ENCODE results near the gene LARGE1.

LARGE1 gene

DNA sequence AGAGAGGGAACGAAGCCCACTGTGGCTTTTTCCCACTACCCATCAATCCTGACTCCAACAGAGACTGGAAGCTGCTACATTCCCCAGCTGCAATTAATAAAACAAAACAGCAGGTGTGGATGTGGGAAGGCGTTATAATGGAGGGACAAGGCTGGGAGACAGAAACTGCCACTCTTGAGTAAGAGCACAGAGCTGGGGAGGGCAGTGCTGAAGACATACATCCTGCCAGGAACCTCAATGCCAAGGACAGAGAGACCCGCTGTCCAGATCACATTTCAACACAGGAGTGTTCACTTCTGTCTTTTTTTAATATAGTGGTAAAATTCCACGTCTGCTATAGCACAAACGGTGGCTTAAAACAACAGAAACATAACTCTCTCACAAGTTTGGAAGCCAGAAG is 94.5 kb downstream of the LARGE1 start:
- H3K27ac ChIP-seq (ENCODE audit: low read depth, low read length), result no peak overlapping the region
- peaks cover 47% of the 10 kb centered on the region for H3K4me1 ChIP-seq (ENCODE audit: control insufficient read depth, insufficient read depth, low read length)
- no peak overlapping the region for H3K4me3 ChIP-seq (ENCODE audit: low read depth, low read length)
- no peak overlapping the region for H3K9ac ChIP-seq (ENCODE audit: low read depth, low read length)
- H3K36me3 ChIP-seq (ENCODE audit: control insufficient read depth, insufficient read depth, low read length), result no peaks in the 10 kb centered on the region
- no peaks in the 10 kb centered on the region for H3K27me3 ChIP-seq (ENCODE audit: control insufficient read depth, insufficient read depth, low read length)
- no peaks in the 10 kb centered on the region for H3K9me3 ChIP-seq (ENCODE audit: control insufficient read depth, insufficient read depth, low read length)

- Histone ChIP-seq H3K27me3 (ENCODE audit: control insufficient read depth, insufficient read depth, low read length) (no peaks in the 10 kb centered on the region), H3K27ac (ENCODE audit: low read depth, low read length) (no peak overlapping the region), H3K4me3 (ENCODE audit: low read depth, low read length) (no peak overlapping the region), H3K9me3 (ENCODE audit: control insufficient read depth, insufficient read depth, low read length) (no peaks in the 10 kb centered on the region), H3K36me3 (ENCODE audit: control insufficient read depth, insufficient read depth, low read length) (no peaks in the 10 kb centered on the region), H3K4me1 (ENCODE audit: control insufficient read depth, insufficient read depth, low read length) (peaks cover 33% of the 10 kb centered on the region), H3K9ac (ENCODE audit: low read depth, low read length) (no peak overlapping the region)
Measured at GRCh38 chr22:33823552-33823951, 96.7 kb downstream of the LARGE1 start.

GRCh38 chr22:33821290-33821689 is 99.0 kb downstream of the LARGE1 start:
- Histone ChIP-seq H3K9ac (ENCODE audit: low read depth, low read length) (no peak overlapping the region), H3K9me3 (ENCODE audit: control insufficient read depth, insufficient read depth, low read length) (no peaks in the 10 kb centered on the region), H3K27me3 (ENCODE audit: control insufficient read depth, insufficient read depth, low read length) (no peaks in the 10 kb centered on the region), H3K4me1 (ENCODE audit: control insufficient read depth, insufficient read depth, low read length) (peaks cover 33% of the 10 kb centered on the region), H3K36me3 (ENCODE audit: control insufficient read depth, insufficient read depth, low read length) (no peaks in the 10 kb centered on the region), H3K27ac (ENCODE audit: low read depth, low read length) (no peak overlapping the region), H3K4me3 (ENCODE audit: low read depth, low read length) (no peak overlapping the region)

DNA sequence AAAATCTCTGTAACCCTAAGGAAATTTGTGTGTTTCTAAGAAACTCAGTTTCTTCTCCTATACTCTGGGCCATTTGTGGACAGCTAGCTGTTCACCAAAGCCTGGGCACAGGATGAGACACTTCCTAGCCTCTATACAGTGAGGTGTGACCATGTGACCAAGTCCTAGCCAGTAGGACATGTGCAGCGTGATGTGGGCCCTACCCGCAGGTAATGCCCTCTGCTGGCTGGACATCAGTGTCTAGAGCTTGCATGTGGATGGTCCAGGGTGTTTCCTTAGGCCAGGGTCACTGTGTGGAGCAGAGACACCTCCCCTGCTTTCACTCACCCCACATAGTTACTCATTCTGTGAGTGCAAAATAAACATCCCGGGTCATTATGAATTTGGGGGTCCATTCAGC is 100.5 kb downstream of the LARGE1 start:
- Histone ChIP-seq H3K36me3 (ENCODE audit: control insufficient read depth, insufficient read depth, low read length) (no peaks in the 10 kb centered on the region), H3K9ac (ENCODE audit: low read depth, low read length) (no peak overlapping the region), H3K4me3 (ENCODE audit: low read depth, low read length) (no peak overlapping the region), H3K27me3 (ENCODE audit: control insufficient read depth, insufficient read depth, low read length) (no peaks in the 10 kb centered on the region), H3K27ac (ENCODE audit: low read depth, low read length) (no peak overlapping the region), H3K4me1 (ENCODE audit: control insufficient read depth, insufficient read depth, low read length) (peaks cover 22% of the 10 kb centered on the region), H3K9me3 (ENCODE audit: control insufficient read depth, insufficient read depth, low read length) (no peaks in the 10 kb centered on the region)

- H3K9ac ChIP-seq (ENCODE audit: low read depth, low read length), result no peak overlapping the region
- H3K4me1 ChIP-seq (ENCODE audit: control insufficient read depth, insufficient read depth, low read length), result peaks cover 17% of the 10 kb centered on the region
- no peak overlapping the region for H3K4me3 ChIP-seq (ENCODE audit: low read depth, low read length)
- no peaks in the 10 kb centered on the region for H3K9me3 ChIP-seq (ENCODE audit: control insufficient read depth, insufficient read depth, low read length)
- no peak overlapping the region for H3K27ac ChIP-seq (ENCODE audit: low read depth, low read length)
- no peaks in the 10 kb centered on the region for H3K27me3 ChIP-seq (ENCODE audit: control insufficient read depth, insufficient read depth, low read length)
- no peaks in the 10 kb centered on the region; the same call in 1 of the 2 replicates for H3K36me3 ChIP-seq (ENCODE audit: control insufficient read depth, insufficient read depth, low read length)
Measured at GRCh38 chr22:33817512-33818127, 102.7 kb downstream of the LARGE1 start.

GRCh38 chr22:33812360-33812977 is 107.8 kb downstream of the LARGE1 start:
- no peaks in the 10 kb centered on the region for H3K27me3 ChIP-seq (ENCODE audit: control insufficient read depth, insufficient read depth, low read length)
- no peak overlapping the region for H3K4me3 ChIP-seq (ENCODE audit: low read depth, low read length)
- H3K27ac ChIP-seq (ENCODE audit: low read depth, low read length), result peak overlapping the region; percentile 16

GRCh38 chr22:33811686-33812085 is 108.6 kb downstream of the LARGE1 start:
- peaks cover 29% of the 10 kb centered on the region for H3K4me1 ChIP-seq (ENCODE audit: control insufficient read depth, insufficient read depth, low read length)
- no peak overlapping the region for H3K9ac ChIP-seq (ENCODE audit: low read depth, low read length)
- H3K27me3 ChIP-seq (ENCODE audit: control insufficient read depth, insufficient read depth, low read length), result no peaks in the 10 kb centered on the region
- H3K27ac ChIP-seq (ENCODE audit: low read depth, low read length), result peak overlapping the region; percentile 16
- no peak overlapping the region for H3K4me3 ChIP-seq (ENCODE audit: low read depth, low read length)
- H3K36me3 ChIP-seq (ENCODE audit: control insufficient read depth, insufficient read depth, low read length), result no peaks in the 10 kb centered on the region; the same call in 1 of the 2 replicates
- no peaks in the 10 kb centered on the region for H3K9me3 ChIP-seq (ENCODE audit: control insufficient read depth, insufficient read depth, low read length)

More at GRCh38 chr22:33812360-33812977, 107.8 kb downstream of the LARGE1 start:
- Histone ChIP-seq H3K9me3 (ENCODE audit: control insufficient read depth, insufficient read depth, low read length) (no peaks in the 10 kb centered on the region), H3K4me1 (ENCODE audit: control insufficient read depth, insufficient read depth, low read length) (peaks cover 29% of the 10 kb centered on the region), H3K36me3 (ENCODE audit: control insufficient read depth, insufficient read depth, low read length) (no peaks in the 10 kb centered on the region; the same call in 1 of the 2 replicates), H3K9ac (ENCODE audit: low read depth, low read length) (no peak overlapping the region)

DNA sequence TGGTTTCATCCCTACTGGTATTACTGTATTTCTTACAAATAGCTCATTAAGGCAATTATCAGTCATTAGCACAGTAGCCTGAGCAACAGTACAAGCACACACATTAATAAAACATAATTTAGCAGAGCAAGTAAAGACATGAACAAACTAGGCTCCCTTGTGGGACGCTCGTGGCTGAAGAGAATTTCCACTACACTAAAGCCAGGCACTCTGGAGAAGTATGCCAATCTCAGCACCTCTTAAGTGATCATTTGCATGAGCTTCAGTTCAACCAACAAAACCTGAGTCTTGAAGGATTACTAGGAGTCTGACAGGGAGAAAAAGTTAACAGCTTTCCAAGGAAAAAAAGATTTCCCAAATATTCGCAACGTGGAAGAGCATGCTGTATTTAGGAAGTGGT is 109.1 kb downstream of the LARGE1 start:
- H3K4me1 ChIP-seq (ENCODE audit: control insufficient read depth, insufficient read depth, low read length), result peaks cover 29% of the 10 kb centered on the region
- peak overlapping the region; percentile 26 for H3K27ac ChIP-seq (ENCODE audit: low read depth, low read length)
- no peaks in the 10 kb centered on the region for H3K27me3 ChIP-seq (ENCODE audit: control insufficient read depth, insufficient read depth, low read length)
- H3K36me3 ChIP-seq (ENCODE audit: control insufficient read depth, insufficient read depth, low read length), result no peaks in the 10 kb centered on the region; the same call in 1 of the 2 replicates
- H3K9ac ChIP-seq (ENCODE audit: low read depth, low read length), result no peak overlapping the region
- H3K9me3 ChIP-seq (ENCODE audit: control insufficient read depth, insufficient read depth, low read length), result no peaks in the 10 kb centered on the region
- no peak overlapping the region for H3K4me3 ChIP-seq (ENCODE audit: low read depth, low read length)

- Histone ChIP-seq H3K4me1 (ENCODE audit: control insufficient read depth, insufficient read depth, low read length) (peaks cover 24% of the 10 kb centered on the region), H3K9ac (ENCODE audit: low read depth, low read length) (no peak overlapping the region), H3K4me3 (ENCODE audit: low read depth, low read length) (no peak overlapping the region), H3K27ac (ENCODE audit: low read depth, low read length) (no peak overlapping the region), H3K9me3 (ENCODE audit: control insufficient read depth, insufficient read depth, low read length) (peaks cover 1% of the 10 kb centered on the region; the same call in 1 of the 2 replicates), H3K36me3 (ENCODE audit: control insufficient read depth, insufficient read depth, low read length) (no peaks in the 10 kb centered on the region), H3K27me3 (ENCODE audit: control insufficient read depth, insufficient read depth, low read length) (no peaks in the 10 kb centered on the region)
Measured at GRCh38 chr22:33807470-33807869, 112.8 kb downstream of the LARGE1 start.

DNA sequence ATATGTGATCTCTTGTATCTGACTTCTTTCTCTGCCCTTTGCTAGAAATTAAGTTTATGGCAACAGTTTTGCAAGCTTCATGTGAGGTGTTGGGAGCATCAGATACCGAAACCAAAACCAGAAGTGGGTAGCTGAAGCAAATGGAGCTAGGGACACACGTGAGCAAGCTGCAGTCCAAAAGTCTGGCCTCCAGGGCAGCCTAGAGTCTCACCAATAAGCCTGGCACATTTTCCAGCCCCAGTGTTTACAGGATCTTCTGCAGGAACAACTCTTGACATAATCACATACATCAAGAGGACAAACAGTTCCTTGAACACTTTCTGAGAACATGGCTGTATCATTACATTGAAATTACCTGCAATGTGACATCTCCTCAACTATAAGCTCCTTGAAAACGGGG is 114.1 kb downstream of the LARGE1 start:
- peaks cover 11% of the 10 kb centered on the region for H3K4me1 ChIP-seq (ENCODE audit: control insufficient read depth, insufficient read depth, low read length)
- no peak overlapping the region for H3K27ac ChIP-seq (ENCODE audit: low read depth, low read length)
- H3K36me3 ChIP-seq (ENCODE audit: control insufficient read depth, insufficient read depth, low read length), result no peaks in the 10 kb centered on the region
- H3K4me3 ChIP-seq (ENCODE audit: low read depth, low read length), result no peak overlapping the region
- H3K9me3 ChIP-seq (ENCODE audit: control insufficient read depth, insufficient read depth, low read length), result peaks cover 3% of the 10 kb centered on the region; the same call in 1 of the 2 replicates
- H3K27me3 ChIP-seq (ENCODE audit: control insufficient read depth, insufficient read depth, low read length), result no peaks in the 10 kb centered on the region
- no peak overlapping the region for H3K9ac ChIP-seq (ENCODE audit: low read depth, low read length)
